Caco-2 (cell line): Measurements from ENCODE around the gene CNTNAP5. TPM values are rescaled to one million over a fixed set of nuclear protein-coding genes. Genes with fewer than 3 reads are reported as not detected.

Experiments
- BruUV-seq: library from RNA; stranded (reverse); fragments of 400-500 nt; replicated peaks from 2 replicates; lab custom pipeline; 2021; lab: Mats Ljungman, UMichigan
- CTCF ChIA-PET: fragments of 300-600 bp; sonication (Branson Sonifier 250); formaldehyde crosslinking; loops from one replicate; lab custom pipeline; 2022; ENCODE audit warnings: antibody characterized with exemption; lab: Charles Lee
- POLR2A ChIA-PET: fragments of 300-600 bp; sonication (Branson Sonifier 250); formaldehyde crosslinking; loops from one replicate; lab custom pipeline; 2022; ENCODE audit warnings: antibody characterized with exemption; lab: Charles Lee
- DNase-seq, 2 experiments: peaks; one replicate each; pipeline versions ENCODE4 v3.0.0 to v3.0.0-alpha.2; 2020 to 2022
- H3K27me3 ChIP-seq: replicated peaks from 2 replicates; pipeline ENCODE4 v1.6.0; 2011; ENCODE audit warnings: low read length; ENCODE audit not compliant: control insufficient read depth, insufficient read depth
- H3K36me3 ChIP-seq: 2 replicates; pipeline ENCODE4 v1.5.1; 2011; ENCODE audit warnings: low read length; ENCODE audit not compliant: control insufficient read depth, insufficient read depth
- H3K4me1 ChIP-seq: fragments of 250-450 bp; sonication (Bioruptor Pico); 2 replicates; pipeline ENCODE4 v1.5.1; 2020; ENCODE audit warnings: mild to moderate bottlenecking
- H3K4me3 ChIP-seq: 2 replicates; pipeline ENCODE4 v1.5.1; 2011; ENCODE audit warnings: low read depth, mild to moderate bottlenecking, control low read depth, low read length
- H3K9me3 ChIP-seq: fragments of 250-450 bp; sonication (Bioruptor Pico); 2 replicates; pipeline ENCODE4 v1.5.1; 2020; ENCODE audit warnings: mild to moderate bottlenecking, moderate library complexity
- H3K27ac Mint-ChIP-seq: one replicate; pipeline ENCODE4 v1.8.0; 2022; ENCODE audit warnings: mixed read lengths; ENCODE audit not compliant: unreplicated experiment
- H3K27me3 Mint-ChIP-seq: one replicate; pipeline ENCODE4 v1.8.0; 2022; ENCODE audit warnings: mixed read lengths; ENCODE audit not compliant: insufficient read depth, unreplicated experiment
- H3K36me3 Mint-ChIP-seq: one replicate; pipeline ENCODE4 v1.8.0; 2022; ENCODE audit warnings: mild to moderate bottlenecking, mixed read lengths; ENCODE audit not compliant: insufficient read depth, unreplicated experiment
- H3K4me1 Mint-ChIP-seq: one replicate; pipeline ENCODE4 v1.8.0; 2022; ENCODE audit warnings: low read depth, mixed read lengths; ENCODE audit not compliant: unreplicated experiment
- H3K4me3 Mint-ChIP-seq: one replicate; pipeline ENCODE4 v1.8.0; 2022; ENCODE audit warnings: mild to moderate bottlenecking, moderate library complexity, mixed read lengths; ENCODE audit not compliant: unreplicated experiment
- H3K9me3 Mint-ChIP-seq: one replicate; pipeline ENCODE4 v1.8.0; 2022; ENCODE audit warnings: mixed read lengths; ENCODE audit not compliant: unreplicated experiment
- CTCF ChIP-seq, 2 experiments: fragments of 200-600 bp in 1 of 2; IDR thresholded peaks; 1 replicate in 1 of 2; 2 replicates in 1 of 2; pipeline versions ENCODE4 v1.5.1 to v1.8.0; 2011 to 2022; ENCODE audit warnings: antibody characterized with exemption in 1 of 2, control low read depth in 1 of 2, inconsistent platforms in 1 of 2, low read depth in 1 of 2, low read length in 1 of 2, mild to moderate bottlenecking in 1 of 2, moderate library complexity in 1 of 2; ENCODE audit not compliant: insufficient read depth in 1 of 2, severe bottlenecking in 1 of 2, unreplicated experiment in 1 of 2
- intact Hi-C: fragments of 100-400 bp; cut with micrococcal nuclease; formaldehyde crosslinking; loops from one replicate; pipeline ENCODE4 v1.10.0; 2022; ENCODE audit not compliant: unreplicated experiment
- total RNA-seq: library from RNA; stranded (reverse); gene quantifications from 2 replicates; pipeline ENCODE4 v1.2.3, GENCODE V29; 2022

Gene CNTNAP5
- total RNA-seq, 1 experiment from 2014 or later = 0.14 TPM

- Mint-ChIP-seq H3K27me3 (no peaks in the 10 kb centered on the region), H3K36me3 (no peaks in the 10 kb centered on the region), H3K4me3 (no peak overlapping the region), H3K4me1 (no peaks in the 10 kb centered on the region), H3K9me3 (no peaks in the 10 kb centered on the region), H3K27ac (no peak overlapping the region)
- no peaks in the 10 kb centered on the region; the same call in 1 of the 2 replicates for H3K27me3 ChIP-seq
- H3K9me3 ChIP-seq = no peaks in the 10 kb centered on the region
- DNase-seq = no peak
- H3K36me3 ChIP-seq = no peaks in the 10 kb centered on the region
- ChIA-PET CTCF (no interaction called here), POLR2A (no interaction called here)
- intact Hi-C loops = no loop called here
- no peaks in the 10 kb centered on the region for H3K4me1 ChIP-seq
- no peak overlapping the region for H3K4me3 ChIP-seq
- TF ChIP-seq CTCF (IDR thresholded peaks at IDR 0.05; ENCODE audit: insufficient read depth in 1 of 2, low read depth in 1 of 2, low read length in 1 of 2, severe bottlenecking in 1 of 2, unreplicated experiment in 1 of 2) = no peak
- BruUV-seq = no TSS peak
These were observed 264.0 kb downstream of the CNTNAP5 start for GRCh38 chr2:124289060-124289459.

GRCh38 chr2:124289615-124290014, 264.5 kb downstream of the CNTNAP5 start:
- POLR2A ChIA-PET = no interaction called here
- CTCF ChIA-PET = no interaction called here
- Mint-ChIP-seq H3K27ac (no peak overlapping the region), H3K4me3 (no peak overlapping the region), H3K9me3 (no peaks in the 10 kb centered on the region), H3K27me3 (no peaks in the 10 kb centered on the region), H3K4me1 (no peaks in the 10 kb centered on the region), H3K36me3 (no peaks in the 10 kb centered on the region)
- Histone ChIP-seq H3K9me3 (no peaks in the 10 kb centered on the region), H3K4me1 (no peaks in the 10 kb centered on the region), H3K36me3 (no peaks in the 10 kb centered on the region), H3K4me3 (no peak overlapping the region), H3K27me3 (no peaks in the 10 kb centered on the region; the same call in 1 of the 2 replicates)
- BruUV-seq = no TSS peak
- intact Hi-C loops = no loop called here
- TF ChIP-seq CTCF (IDR thresholded peaks at IDR 0.05; ENCODE audit: insufficient read depth in 1 of 2, low read depth in 1 of 2, low read length in 1 of 2, severe bottlenecking in 1 of 2, unreplicated experiment in 1 of 2) = no peak
- no peak for DNase-seq

- no TSS peak for BruUV-seq
- Mint-ChIP-seq H3K27me3 (no peaks in the 10 kb centered on the region), H3K36me3 (no peaks in the 10 kb centered on the region), H3K27ac (no peak overlapping the region), H3K4me3 (no peak overlapping the region), H3K9me3 (no peaks in the 10 kb centered on the region), H3K4me1 (no peaks in the 10 kb centered on the region)
- ChIA-PET POLR2A (no interaction called here), CTCF (no interaction called here)
- intact Hi-C loops = no loop called here
- no peaks in the 10 kb centered on the region for H3K27me3 ChIP-seq
- no peaks in the 10 kb centered on the region for H3K36me3 ChIP-seq
- DNase-seq = no peak
- H3K4me3 ChIP-seq = no peak overlapping the region
- no peaks in the 10 kb centered on the region for H3K9me3 ChIP-seq
- no peak for TF ChIP-seq CTCF (IDR thresholded peaks at IDR 0.05; ENCODE audit: insufficient read depth in 1 of 2, low read depth in 1 of 2, low read length in 1 of 2, severe bottlenecking in 1 of 2, unreplicated experiment in 1 of 2)
- H3K4me1 ChIP-seq = no peaks in the 10 kb centered on the region
These were observed 271.4 kb downstream of the CNTNAP5 start for GRCh38 chr2:124296470-124296869.
